Measurements from ENCODE around the gene NELL2.

Gene NELL2

DNA sequence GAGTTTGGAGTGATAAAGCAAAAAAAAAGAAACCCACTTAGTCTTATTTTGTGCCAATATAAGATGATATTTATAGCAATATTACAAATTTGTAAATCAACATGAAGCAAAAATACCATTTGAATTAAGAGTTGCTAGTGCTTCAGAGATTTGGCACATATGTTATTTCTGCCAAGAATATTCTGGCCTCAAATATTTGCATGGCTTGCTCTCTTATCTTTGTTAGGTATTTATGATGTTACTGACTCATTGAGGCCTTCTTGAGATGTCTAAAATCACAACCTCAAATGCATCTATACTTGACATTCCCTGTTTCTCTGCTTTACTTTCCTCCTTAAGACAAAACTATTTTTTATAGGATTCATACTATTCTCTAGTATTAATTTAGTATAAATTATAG is 301.5 kb downstream of the NELL2 start:
- H3K4me3 ChIP-seq (ENCODE audit: low read depth, low read length): no peak overlapping the region
- TF ChIP-seq, protein P1, sequence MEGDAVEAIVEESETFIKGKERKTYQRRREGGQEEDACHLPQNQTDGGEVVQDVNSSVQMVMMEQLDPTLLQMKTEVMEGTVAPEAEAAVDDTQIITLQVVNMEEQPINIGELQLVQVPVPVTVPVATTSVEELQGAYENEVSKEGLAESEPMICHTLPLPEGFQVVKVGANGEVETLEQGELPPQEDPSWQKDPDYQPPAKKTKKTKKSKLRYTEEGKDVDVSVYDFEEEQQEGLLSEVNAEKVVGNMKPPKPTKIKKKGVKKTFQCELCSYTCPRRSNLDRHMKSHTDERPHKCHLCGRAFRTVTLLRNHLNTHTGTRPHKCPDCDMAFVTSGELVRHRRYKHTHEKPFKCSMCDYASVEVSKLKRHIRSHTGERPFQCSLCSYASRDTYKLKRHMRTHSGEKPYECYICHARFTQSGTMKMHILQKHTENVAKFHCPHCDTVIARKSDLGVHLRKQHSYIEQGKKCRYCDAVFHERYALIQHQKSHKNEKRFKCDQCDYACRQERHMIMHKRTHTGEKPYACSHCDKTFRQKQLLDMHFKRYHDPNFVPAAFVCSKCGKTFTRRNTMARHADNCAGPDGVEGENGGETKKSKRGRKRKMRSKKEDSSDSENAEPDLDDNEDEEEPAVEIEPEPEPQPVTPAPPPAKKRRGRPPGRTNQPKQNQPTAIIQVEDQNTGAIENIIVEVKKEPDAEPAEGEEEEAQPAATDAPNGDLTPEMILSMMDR (IDR thresholded peaks at IDR 0.05; ENCODE audit: insufficient read depth, low read depth, low read length, missing control alignments): no peak
- no peak for DNase-seq (ENCODE audit: low read depth)

DNA sequence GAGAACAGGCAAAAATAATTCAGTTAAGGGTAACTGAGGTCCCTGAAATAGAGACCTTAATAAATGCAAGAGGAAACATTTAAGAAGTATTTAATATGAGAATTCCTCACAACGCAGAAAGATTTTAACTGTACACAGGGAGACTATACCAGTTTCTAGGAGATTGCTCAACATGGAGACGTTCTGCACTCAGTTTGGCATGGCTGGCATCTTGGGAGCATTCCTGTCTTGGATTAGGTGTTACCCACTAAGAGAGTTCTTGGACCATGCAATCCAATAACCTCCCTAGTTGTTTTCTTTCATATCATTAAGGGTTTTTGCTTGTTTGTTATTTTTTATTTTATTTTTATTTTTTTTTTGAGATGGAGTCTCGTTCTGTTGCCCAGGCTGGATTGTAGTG is 302.4 kb downstream of the NELL2 start:
- TF ChIP-seq, protein P1 (IDR thresholded peaks at IDR 0.05; ENCODE audit: insufficient read depth, low read depth, low read length, missing control alignments): no peak
- DNase-seq (ENCODE audit: low read depth): no peak
- no peak overlapping the region for H3K4me3 ChIP-seq (ENCODE audit: low read depth, low read length)

DNA sequence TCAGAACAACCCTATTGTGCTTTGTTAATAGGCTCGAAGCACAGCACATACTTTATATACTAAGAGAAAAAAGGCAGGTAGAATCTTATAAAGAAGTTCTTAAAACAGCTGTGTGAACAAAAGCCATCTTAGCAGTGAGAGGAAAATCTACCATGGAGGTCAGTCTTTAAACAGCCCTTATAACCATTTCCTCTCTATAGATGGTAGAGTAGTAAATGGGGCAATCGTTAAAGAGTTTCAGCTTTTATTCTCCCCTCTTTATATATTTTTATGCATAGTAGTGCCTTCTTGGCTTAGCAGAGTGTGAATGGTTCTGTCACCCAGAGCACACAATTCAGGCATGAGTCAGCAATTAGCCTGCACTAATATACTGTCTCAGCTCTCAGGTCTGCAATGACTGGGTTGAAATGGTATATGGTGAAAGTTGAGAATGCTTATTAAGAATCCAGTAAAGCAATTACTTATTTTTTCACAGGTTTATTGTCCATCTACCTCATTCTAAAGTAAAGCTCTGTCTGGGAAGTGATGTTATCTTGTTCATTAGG is 305.0 kb downstream of the NELL2 start:
- no peak overlapping the region for H3K4me3 ChIP-seq (ENCODE audit: low read depth, low read length)
- no peak for DNase-seq (ENCODE audit: low read depth)
- TF ChIP-seq, protein P1 (IDR thresholded peaks at IDR 0.05; ENCODE audit: insufficient read depth, low read depth, low read length, missing control alignments): no peak

DNA sequence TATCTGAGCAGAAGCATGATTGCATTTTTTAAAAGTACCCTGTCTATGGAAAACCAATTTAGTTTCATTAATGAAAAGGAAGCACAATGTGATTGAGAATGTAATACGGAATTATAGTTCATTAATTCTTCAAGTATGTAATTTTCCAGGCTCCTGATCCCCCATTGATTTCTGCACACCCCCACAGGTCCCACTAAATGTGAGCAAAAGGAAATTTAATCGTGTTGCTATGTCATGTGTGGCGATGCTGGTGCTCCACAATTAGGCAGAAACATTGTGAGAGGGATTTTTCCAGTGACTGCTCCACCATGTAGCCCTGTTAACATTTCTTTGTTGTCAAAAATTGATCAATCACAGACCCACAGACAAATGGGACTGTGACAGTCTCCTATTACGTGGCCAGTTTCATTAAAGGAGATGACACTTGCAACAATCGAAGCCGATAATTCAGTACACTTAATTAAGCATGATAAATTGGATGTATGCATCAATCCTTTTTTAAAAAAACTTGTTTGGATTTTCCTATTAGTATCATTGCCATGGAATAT is 306.0 kb downstream of the NELL2 start:
- TF ChIP-seq, protein P1 (IDR thresholded peaks at IDR 0.05; ENCODE audit: insufficient read depth, low read depth, low read length, missing control alignments): no peak
- no peak overlapping the region for H3K4me3 ChIP-seq (ENCODE audit: low read depth, low read length)
- no peak for DNase-seq (ENCODE audit: low read depth)

DNA sequence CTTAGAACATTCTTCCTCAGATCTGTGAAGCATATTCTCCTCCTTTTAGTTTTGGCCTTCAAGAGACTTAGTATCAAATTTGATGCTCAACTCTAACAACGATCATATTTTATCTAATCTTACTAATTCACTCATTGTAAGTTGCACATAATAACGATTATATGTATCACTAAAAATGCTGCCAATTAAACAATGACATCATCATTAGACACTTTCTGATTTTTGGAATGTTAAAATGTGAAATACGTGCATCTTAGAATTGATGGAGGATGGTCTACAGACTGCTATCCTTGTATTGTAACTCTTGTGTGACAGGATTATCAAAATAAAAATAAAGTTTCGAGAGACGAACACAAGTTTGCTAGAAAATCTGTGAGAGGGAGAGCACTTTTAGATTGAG is 311.0 kb downstream of the NELL2 start:
- no peak overlapping the region for H3K4me3 ChIP-seq (ENCODE audit: low read depth, low read length)
- DNase-seq (ENCODE audit: low read depth): no peak
- TF ChIP-seq, protein P1 (IDR thresholded peaks at IDR 0.05; ENCODE audit: insufficient read depth, low read depth, low read length, missing control alignments): no peak

DNA sequence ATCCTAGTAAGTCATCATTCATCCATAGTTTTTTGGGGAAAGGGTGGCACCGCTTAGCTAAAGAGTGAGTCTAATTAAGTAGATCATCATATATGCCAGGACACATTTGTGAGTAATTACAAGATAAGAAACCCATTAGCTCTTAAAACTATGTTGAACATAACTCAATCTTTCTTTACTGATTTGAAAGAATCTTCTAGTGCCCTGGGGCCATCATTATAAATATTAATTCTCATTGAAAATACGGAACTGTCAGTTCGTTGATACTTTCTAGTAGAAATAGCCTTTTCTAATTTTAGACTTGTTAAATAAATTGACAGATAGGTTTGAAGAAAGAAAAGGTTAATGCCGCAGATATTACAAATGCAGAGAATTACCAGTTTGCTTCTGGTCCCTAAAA is 312.6 kb downstream of the NELL2 start:
- no peak for DNase-seq (ENCODE audit: low read depth)
- TF ChIP-seq, protein P1 (IDR thresholded peaks at IDR 0.05; ENCODE audit: insufficient read depth, low read depth, low read length, missing control alignments): no peak
- H3K4me3 ChIP-seq (ENCODE audit: low read depth, low read length): no peak overlapping the region
